GM23248 (cell line): ENCODE results near the gene TENT5C.

Experiments used
- EZH2 ChIP-seq: fragments of 200-600 bp; sonication (generic); IDR thresholded peaks from 2 replicates; pipeline ENCODE4 v1.6.1; 2018; ENCODE audit warnings: antibody characterized with exemption, mild to moderate bottlenecking; ENCODE audit not compliant: insufficient read depth, poor library complexity, severe bottlenecking
- EZH2phosphoT487 ChIP-seq: fragments of 200-600 bp; sonication (generic); IDR thresholded peaks from 2 replicates; pipeline ENCODE4 v1.6.1; 2018; ENCODE audit warnings: antibody characterized with exemption, moderate library complexity, mild to moderate bottlenecking, low read depth; ENCODE audit not compliant: insufficient read depth

- TF ChIP-seq EZH2phosphoT487 (no peak), EZH2 (no peak)
Observed at GRCh38 chr1:117599286-117600221, 6.3 kb upstream of the TENT5C start.
